ENCODE data around the gene KIF25.
"Not testable (repeated sequence)": the region's sequence is repeated elsewhere in the genome, so short reads cannot be mapped to it uniquely, and the experiment has no call there.

KIF25 gene

DNA sequence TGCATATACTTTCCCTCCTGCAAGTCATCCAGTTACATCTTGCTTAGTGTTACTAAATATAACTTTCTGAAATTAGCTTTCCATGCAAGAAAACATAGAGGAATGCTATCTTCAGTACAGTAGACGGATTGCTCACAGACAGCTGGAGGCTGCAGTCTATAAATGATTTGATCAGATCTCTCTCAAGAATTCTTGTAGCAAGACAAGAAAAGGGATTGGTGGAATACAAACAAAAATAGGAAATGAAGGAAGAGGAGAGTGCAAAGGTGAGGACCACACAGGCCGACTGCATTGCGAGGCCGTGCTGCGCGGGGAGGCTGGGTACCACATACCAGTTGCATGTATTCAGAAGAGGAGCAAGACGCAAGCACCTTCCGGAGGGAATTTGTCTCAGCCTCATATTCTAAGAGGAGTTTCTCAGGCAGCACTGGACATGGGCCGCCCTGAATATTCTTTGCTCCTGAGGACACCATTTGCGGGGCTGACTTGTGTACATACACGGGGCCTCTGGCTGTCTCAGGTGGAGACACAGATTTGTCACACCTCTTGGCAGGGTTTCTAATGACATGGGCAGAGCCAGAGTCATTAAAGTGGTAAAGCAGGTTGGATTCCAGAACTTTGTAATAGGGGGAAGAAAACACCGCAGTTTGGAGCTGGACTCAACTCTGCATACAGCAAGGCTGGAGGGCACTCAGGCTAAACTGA is 22.7 kb upstream of the KIF25 start:
- DNase-seq (ENCODE audit: low read depth in 1 of 2, low spot score in 1 of 2), result no peak

DNA sequence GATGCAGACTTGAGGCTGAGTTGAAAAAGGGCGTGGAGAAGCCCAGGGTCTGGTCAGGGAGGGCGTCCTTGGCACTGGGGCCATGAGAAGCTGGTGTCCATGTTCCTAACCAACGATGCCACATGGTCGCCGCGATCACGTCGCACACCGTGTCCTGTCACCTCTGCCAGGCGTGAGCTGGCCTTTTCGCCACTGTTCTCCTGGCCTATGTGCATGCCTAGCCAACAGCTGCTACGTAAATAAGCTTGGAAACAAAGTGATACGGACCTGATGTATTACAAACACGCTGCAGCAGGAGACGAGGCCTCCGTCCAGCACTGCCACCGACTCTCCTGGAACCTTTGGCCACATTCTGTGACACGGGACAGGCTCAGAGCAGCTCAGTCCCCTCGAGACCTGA is 22.0 kb upstream of the KIF25 start:
- DNase-seq (ENCODE audit: low read depth in 1 of 2, low spot score in 1 of 2), result no peak

DNA sequence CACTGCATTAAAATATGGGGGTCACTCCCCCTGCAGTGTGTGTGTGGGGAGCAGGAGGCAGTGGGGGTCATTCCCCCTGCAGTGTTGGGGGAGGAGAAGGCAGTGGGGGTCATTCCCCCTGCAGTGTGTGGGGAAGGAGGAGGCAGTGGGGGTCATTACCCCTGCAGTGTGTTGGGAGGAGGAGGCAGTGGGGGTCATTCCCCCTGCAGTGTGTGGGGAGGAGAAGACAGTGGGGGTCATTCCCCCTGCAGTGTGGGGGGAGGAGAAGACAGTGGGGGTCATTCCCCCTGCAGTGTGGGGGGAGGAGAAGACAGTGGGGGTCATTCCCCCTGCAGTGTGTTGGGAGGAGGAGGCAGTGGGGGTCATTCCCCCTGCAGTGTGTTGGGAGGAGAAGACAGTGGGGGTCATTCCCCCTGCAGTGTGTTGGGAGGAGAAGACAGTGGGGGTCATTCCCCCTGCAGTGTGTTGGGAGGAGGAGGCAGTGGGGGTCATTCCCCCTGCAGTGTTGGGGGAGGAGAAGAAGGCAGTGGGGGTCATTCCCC is 21.3 kb upstream of the KIF25 start:
- not testable (repeated sequence) for DNase-seq (ENCODE audit: low read depth in 1 of 2, low spot score in 1 of 2)

DNA sequence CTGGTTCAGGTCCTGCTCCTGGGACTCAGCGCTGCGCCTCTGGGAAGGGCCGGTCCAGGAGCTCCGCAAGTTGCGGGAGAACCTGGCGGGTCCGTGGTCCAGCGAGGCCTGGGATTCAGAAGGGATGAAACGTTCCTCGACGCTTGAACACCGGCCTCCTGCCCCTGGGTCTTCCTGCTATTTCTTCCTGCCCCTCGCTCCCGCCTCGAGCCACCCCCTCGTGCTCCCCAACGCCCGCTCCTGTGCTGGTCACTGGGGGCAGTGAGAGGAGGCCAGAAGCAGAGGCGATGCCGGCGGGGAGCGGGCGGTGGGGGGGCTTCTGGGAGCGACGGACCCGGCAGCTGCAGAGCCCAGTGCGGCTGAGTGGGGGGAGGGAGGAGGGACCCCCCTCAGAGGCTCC is 20.8 kb upstream of the KIF25 start:
- no peak for DNase-seq (ENCODE audit: low read depth in 1 of 2, low spot score in 1 of 2)

DNA sequence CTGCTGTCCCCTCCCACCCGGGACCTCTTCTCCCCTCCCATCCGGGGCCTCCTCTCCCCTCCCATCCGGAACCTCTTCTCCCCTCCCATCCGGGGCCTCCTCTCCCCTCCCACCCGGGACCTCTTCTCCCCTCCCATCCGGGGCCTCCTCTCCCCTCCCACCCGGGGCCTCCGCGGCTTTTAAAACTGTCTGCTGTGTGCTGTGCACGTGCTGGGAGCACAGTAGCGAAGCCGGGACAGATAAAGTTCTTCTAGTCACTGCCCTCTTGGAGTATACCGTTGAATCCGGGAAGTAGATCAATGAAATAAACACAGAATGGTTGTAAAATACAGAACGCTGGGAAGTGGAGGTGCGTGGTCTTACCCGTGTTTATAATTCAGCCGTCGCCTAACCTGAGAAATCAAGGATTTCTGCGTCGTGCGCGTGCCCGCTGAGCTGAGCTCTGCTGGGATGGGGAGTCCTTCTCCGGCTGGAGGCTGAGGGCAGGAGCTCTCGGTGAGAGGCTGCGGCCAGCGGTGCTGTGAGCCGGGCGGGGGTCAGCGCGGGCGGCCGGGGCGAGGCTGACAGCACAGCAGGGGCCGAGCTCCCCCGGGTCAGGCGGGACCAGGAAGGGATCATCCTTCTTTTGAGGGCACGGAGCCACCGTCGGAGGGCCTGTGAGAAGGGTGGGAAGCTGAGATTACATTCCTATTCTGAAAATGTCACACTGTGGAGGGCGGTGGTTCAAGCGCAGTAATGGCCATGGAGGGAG is 19.6 kb upstream of the KIF25 start:
- DNase-seq (ENCODE audit: low read depth in 1 of 2, low spot score in 1 of 2), result no peak

DNA sequence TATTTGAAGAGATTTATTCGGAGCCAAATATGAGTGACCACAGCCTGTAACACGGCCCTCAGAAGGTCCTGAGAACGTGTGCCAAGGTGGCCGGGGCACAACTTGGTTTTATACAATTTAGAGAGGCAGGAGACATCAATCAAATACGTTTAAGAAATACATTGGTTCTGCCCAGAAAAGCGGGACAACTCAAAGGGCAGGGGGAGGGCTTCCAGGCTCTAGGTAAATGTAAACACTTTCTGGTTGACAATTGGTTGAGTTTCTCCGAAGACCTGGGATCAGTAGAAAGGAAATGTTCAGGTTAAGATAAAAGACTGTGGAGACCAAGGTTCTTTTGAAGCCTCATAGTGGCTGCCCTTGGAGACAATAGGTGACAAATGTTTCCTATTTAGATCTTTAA is 18.9 kb upstream of the KIF25 start:
- DNase-seq (ENCODE audit: low read depth in 1 of 2, low spot score in 1 of 2), result no peak

DNA sequence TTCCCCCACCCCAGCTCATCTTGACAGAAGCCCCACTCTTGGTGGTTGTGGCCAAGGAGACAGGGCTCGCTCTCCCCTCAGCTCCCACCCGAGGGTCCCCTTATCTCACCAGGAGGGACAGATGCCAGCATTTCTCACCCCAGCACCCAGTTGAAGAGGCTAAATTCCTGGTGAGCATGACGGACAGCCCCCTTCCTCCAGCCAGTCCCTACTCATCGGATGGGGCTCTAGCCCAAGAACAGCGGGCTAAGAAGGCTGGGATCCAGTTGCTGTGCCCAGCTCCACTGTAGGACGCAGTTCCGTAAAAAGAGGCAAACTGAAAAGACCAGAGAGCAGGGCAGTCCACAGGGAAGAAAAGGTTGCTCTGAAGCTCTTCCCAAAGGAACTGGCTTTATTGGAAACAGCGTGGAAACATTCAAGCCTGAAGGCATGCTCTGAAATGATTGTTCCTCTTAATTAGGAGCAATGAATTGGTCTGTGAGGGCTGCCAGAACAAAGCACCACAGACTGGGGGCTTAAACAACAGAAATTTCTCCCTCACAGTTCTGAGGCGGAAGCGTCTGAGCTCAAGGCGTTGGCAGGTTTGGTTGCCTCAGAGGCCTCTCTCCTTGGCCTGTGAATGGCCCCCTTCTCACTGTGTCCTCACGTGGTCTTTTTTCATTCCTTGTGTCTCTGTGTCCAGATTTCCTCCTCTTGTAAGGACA is 17.9 kb upstream of the KIF25 start:
- no peak for DNase-seq (ENCODE audit: low read depth in 1 of 2, low spot score in 1 of 2)

DNA sequence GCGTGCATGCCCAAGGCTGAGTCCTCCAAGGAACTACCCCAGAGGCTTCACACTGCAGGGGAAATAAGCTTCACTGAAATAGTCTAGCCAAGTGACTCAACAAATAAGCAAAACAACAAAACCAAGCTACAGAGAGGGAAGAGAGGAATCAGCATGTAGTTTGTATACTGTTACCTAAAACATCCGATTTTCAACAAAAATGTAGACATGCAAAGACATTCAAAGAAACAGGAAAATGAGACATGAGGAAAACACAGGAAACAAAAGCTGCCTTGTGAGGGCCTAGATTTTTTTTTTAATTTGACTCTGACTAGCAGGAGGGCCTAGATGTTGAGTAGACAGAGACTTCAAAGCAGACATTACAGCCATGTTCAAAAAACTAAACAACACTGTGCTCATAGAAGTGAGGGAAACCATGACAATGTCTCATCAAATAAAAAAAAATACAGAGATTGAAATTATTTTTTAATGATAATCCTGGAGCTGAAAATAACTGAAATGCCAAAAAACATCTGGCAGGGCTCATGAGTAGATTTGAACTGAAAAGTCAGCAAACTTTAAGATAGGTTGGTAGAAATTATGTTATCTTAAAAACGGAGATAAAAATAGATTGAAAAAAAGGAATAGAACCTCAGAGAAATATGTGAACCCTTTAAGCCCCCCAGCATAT is 16.4 kb upstream of the KIF25 start:
- no peak for DNase-seq (ENCODE audit: low read depth in 1 of 2, low spot score in 1 of 2)

DNA sequence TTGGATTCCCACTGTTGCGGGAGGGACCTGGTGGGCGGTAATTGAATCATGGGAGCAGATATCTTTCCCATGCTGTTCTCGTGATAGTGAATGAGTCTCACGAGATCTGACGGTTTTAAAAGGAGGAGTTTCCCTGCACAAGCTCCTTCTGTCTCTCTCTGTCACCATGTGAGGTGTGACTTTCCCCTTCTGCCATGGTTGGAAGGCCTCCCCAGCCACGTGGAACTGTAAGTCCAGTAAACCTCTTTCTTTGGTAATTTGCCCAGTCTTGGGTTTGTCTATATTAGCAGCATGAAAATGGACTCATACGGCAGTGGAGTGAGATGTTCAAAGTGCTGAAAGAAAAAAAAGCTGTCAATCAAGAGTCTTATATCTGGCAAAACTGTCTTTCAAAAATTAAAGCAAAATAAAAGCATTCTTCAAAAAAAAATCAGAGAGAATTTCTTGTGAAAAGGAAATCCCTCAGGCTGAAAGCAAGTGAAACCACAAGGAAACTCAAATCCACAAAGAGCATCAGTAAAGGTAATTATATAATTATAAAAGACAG is 15.5 kb upstream of the KIF25 start:
- DNase-seq (ENCODE audit: low read depth in 1 of 2, low spot score in 1 of 2), result no peak

DNA sequence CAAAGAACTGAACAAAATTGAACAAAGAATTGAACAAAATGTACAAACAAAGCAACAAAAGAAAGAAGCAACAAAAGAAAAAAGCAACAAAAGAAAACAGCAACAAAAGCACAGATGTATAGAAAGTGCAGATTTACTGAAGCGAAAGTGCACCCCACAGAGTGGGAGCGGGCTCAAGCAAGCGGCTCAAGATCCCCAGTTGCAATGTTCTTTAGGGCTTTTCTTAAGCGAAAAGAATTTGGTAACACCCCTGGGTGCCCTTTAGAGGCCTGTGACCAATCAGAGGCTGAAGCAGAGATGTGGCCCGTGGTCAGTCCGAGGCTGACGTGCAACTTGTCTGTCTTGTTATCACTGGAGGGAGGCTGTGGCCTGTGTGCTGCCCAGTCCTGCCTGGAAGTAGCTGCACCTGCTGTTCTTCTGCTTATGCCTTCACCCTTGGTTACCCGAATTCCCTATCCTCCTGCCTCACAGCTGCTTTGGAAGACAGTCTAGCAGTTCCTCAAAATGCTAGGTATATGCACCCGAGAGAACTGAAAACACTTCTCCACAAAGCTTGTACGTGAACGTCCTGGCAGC is 13.2 kb upstream of the KIF25 start:
- DNase-seq (ENCODE audit: low read depth in 1 of 2, low spot score in 1 of 2), result no peak

DNA sequence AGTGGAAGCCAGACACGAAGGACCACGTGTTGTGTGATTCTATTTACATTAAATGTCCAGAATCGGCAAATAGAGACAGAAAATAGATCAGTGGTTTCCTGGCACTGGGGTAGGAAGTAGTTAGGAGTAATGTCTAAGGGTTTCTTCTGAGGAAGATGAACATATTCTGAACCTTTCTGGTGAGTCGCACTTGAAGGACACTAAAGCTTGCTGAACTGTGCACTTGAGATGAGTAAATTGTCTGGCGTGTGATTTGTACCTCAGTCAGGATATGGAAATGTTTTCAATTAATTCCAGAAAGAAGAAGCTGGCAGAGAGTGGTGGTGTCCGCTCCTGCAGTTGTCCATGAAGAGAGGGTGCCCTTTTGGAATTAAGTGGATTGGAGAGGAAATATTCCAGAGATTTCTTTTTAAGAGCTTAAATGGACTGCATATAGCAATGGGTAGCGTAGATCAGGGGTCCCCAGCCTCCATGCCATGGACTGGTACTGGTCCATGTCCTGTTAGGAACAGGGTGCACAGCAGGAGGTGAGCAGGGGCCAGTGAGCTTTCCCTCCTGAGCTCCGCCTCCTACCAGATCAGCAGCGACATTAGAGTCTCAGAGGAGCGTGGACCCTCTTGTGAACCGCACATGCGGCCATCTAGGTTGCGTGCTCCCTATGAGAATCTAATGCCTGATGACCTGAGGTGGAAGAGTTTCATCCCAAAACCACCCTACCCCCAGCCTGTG is 12.4 kb upstream of the KIF25 start:
- DNase-seq (ENCODE audit: low read depth in 1 of 2, low spot score in 1 of 2), result no peak

DNA sequence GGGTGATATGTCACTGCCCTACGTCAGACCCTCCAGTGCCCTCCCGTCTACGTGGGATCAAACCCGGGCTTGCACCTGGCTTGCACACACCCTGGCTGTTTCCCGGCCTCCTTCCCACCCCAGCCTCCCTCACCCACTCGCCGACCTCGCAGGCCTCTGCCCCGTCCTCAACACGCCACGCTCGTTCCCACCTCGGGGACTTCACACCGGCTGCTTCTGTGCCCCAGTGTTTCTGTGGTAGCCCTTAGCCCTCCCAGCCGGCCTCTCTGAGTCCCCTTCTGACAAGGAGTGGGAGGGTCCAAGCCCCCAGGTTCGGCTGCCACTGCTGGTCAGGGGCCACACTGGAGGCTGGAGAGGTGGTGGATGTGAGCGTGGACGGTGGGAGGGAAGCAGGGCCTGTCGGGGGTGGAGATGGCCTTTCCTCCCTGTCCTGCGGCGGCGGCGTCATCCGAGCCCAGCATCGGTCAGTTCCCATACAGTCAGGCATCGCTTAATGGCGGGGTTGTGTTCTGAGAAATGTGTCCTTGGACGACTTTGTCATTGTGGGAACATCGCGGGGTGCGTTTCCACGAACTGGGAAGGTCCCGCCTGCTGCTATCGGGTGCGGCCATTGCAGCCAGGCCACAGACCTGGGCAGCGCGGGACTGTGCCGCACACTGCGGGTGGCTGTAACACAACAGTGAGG is 11.4 kb upstream of the KIF25 start:
- no peak for DNase-seq (ENCODE audit: low read depth in 1 of 2, low spot score in 1 of 2)

DNA sequence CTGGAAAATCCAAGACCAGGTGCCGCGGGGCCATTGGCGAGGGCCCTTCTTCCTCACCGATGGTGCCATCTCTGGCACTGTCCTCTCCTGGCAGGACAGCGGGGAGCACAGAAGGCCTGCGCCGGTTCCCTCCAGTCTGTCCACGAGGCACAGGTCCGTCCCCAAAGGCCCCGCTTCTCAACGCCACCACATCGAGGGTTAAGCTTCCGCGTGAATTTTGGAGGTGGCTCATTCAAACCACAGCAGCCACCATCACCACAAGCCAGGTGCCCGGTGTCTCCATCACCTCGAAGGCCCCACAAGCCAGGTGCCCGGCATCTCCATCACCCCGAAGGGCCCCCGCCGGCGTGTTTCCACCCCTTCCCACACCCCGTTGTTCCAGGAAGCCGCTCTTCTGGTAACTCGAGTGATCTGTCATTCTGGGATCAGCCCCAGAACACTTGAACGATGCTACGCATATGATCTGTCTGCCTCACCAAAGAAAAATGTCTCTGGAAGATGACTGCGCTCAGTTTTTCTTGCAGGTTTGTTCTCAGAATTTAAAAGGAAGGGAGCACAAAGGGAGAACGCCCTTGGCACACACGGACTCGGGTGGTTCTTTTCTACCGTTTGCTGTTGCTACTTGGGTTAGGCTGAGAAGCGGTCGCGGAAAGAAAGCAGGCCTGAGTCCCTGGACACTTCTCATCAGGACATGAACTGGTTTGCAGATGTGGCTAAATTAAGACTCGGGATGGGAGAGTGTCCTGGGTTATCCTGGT is 9.9 kb upstream of the KIF25 start:
- no peak for DNase-seq (ENCODE audit: low read depth in 1 of 2, low spot score in 1 of 2)

DNA sequence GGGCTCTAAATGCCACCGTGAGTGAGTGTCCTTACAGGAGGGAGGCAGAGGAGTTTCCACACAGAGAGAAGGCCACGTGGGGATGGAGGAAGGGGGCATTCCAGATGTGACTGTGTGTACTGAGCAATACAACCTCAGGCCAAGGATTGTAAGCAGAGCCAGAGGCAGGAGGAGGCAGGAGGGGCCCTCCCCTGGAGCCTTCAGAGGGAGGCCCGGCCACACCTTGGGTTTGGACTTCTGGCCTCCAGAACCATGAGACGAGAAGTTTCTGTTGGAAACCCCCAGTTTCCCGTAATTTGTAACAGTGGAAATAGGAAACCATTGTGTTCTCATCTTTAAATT is 9.3 kb upstream of the KIF25 start:
- no peak for DNase-seq (ENCODE audit: low read depth in 1 of 2, low spot score in 1 of 2)

DNA sequence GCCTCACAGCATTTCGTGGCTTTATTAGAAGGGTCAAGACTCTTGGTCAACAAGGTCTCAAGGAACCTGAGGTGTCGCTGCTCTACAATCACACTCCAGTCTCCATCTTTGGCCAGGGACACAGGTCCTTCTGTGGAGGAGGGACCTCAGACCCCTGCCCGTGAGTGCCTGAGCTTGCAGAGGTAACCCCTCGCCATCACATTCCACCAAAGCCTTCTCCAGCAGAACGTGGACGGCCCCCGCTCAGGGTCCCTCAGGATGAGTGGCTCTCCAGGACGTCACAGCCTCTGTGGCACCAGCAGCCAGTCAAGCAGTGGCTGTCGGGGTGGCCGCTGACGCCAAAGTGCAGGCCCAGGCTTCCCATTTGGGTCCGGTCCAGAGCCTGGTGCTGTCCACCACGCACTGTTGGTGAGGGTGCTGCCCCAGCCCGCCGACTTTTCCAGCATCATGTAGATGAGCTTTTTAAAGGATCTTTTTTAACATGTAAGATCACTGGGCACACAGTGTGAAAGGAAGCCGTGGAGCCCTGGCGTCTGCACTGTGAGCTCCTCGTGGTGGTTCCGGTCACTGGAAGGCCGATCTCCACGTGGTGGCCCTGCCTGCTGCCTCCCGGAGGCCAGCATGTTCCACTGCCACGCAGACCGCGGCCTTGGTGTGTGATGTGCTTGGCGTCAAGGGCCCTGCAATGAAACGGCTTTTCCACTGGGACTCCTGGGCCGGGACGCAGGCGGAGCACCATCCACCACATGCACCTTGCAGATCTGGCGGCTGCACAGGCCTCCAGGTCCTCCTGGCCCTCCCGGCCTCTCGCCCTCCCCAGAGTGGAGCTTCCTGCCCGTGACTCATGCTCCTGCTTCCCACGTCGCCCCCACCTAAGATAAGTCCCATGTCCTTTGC is 8.3 kb upstream of the KIF25 start:
- no peak for DNase-seq (ENCODE audit: low read depth in 1 of 2, low spot score in 1 of 2)

DNA sequence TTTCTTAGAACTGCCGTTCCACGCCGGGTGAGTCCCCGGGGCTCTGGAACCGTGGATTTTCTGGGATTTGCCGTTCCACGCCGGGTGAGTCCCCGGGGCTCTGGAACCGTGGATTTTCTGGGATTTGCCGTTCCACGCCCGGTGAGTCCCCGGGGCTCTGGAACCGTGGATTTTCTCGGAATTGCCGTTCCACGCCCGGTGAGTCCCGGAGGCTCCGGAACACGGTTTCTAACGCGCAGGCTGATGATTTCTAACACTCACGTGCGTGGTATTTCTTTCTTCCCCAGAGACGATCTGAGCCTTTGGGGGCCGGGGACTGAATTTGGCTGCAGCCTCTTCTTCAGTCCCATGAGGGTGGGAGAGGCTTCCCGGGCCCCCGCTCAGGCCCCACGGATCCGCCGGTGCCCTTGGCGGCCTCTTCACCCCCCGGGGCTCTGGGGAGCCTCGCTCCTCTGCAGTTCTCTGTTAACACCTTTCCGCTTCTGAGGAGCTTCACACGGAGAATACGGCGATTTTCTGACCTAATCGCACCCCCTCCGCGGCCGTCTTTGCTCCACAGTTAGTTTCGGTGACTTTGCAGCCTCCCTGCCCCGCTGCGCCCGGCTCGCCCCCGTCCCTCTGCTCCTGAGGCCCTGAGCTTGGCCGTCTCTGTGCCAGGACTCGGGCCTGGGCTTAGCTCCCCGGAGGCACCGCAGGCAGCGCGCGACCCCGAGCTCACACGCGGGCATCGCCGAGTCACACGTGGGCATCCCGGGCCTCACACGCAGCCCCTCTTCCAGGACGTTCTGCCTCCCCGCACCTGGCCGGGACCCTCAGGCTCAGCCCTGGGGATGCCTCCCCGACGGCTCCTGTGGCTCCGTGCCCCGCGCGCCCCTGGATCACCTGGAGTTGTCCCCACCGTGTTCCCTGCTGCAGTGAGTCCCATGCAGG is 7.2 kb upstream of the KIF25 start:
- DNase-seq (ENCODE audit: low read depth in 1 of 2, low spot score in 1 of 2), result no peak

DNA sequence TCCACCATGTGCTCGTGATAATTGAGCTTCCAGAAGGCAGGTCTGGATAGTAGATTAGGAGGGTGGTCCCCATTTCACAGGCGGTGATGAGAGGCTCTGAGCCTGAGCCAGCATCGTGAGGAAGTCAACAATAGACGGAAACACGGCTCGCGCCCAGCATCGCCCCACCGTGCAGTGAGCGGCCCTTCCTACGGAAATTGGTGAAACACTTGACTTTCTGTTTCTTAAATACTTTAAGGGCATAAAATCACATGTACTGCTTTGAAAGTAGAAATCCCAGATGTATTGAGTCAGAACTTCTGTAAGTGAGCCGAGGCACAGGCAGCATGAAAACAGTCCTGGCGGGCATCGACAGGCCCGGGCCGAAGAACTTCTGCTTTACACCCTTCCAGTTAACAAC is 4.3 kb upstream of the KIF25 start:
- DNase-seq (ENCODE audit: low read depth in 1 of 2, low spot score in 1 of 2), result no peak
